Right lobe of liver (tissue), 6 donors: Measurements from ENCODE around the gene GRAMD2B. TPM values are rescaled to one million over a fixed set of nuclear protein-coding genes. Genes with fewer than 3 reads are reported as not detected.

Source experiments
- ATAC-seq, 4 donors: fragments of 200-7000 bp; cut with Tn5 transposase; one replicate each; pipeline ENCODE4 v1.9.1; 2020; ENCODE audit warnings: mild to moderate bottlenecking in 4 of 4, moderate library complexity in 4 of 4
- DNase-seq, 3 donors: peaks; one replicate each; pipeline ENCODE4 v3.0.0-alpha.2; 2020
- H3K27ac ChIP-seq, 3 donors: fragments of 200-600 bp; one replicate each; pipeline ENCODE4 v1.8.0; 2022
- H3K27me3 ChIP-seq, 2 donors: fragments of 200-600 bp; one replicate each; pipeline ENCODE4 v1.8.0; 2022
- H3K36me3 ChIP-seq, 4 donors: fragments of 200-600 bp; sonication (generic) in 1 of 4; one replicate each; pipeline versions ENCODE4 v1.5.1 to v1.8.0; 2017 to 2022; ENCODE audit warnings: control low read depth in 1 of 4
- H3K4me1 ChIP-seq, 4 donors: fragments of 200-600 bp; sonication (generic) in 1 of 4; one replicate each; pipeline versions ENCODE4 v1.5.1 to v1.8.0; 2017 to 2022; ENCODE audit warnings: control low read depth in 1 of 4
- H3K4me3 ChIP-seq, 3 donors: fragments of 200-600 bp; one replicate each; pipeline ENCODE4 v1.8.0; 2022
- H3K9me3 ChIP-seq, 4 donors: fragments of 200-600 bp; sonication (generic) in 1 of 4; one replicate each; pipeline versions ENCODE4 v1.5.1 to v1.8.0; 2017 to 2022; ENCODE audit warnings: control low read depth in 1 of 4
- CTCF ChIP-seq, 4 donors: fragments of 200-600 bp in 3 of 4; fragments of 450-650 bp in 1 of 4; IDR thresholded peaks; one replicate each; pipeline versions ENCODE4 v1.5.1 to v1.8.0; 2016 to 2022; ENCODE audit warnings: antibody characterized with exemption in 4 of 4, mild to moderate bottlenecking in 2 of 4
- POLR2A ChIP-seq: fragments of 450-650 bp; IDR thresholded peaks from one replicate; pipeline ENCODE4 v1.6.1; 2017; ENCODE audit warnings: antibody characterized with exemption, mild to moderate bottlenecking
- WGBS: methylation state at CpG from one replicate; pipeline ENCODE4 v1.1.6; 2018; ENCODE audit warnings: low coverage, low lambda C conversion rate; ENCODE audit not compliant: insufficient coverage; ENCODE audit errors: missing lambda C conversion rate; 5-methylcytosine and 5-hydroxymethylcytosine counted together
- intact Hi-C, 2 donors: fragments of 100-400 bp; cut with DNase I; formaldehyde crosslinking; loops; one replicate each; pipeline versions ENCODE4 v1.11.2 to v1.14.1; 2022
- total RNA-seq, 6 experiments: library from RNA; depleted of rRNA in 2 of 6; stranded (reverse); fragments of >200 nt in 2 of 6; fragmentation: NEBNext Ultra II Directional in 3 of 6; extraction: Animal tissue kit (Norgen Biotek cat#: 25700) in 3 of 6; gene quantifications; one replicate each; pipeline versions ENCODE4 v1.1.0 to v1.2.4, GENCODE V29; 2016 to 2023
- donor health status: DM: no; HTN: yes; CAD: no.
- donor health status: DM: no; HTN: no; CAD: no.
- donor health status: DM: no; HTN: no; CAD: no.
- donor health status: DM: no; HTN: yes; CAD: no.
- donor health status: DM: no; HTN: yes; CAD: no.

GRAMD2B gene
- total RNA-seq, 6 experiments from 2014 or later = 9.9 to 26.4 (median 18.3) TPM

- TF ChIP-seq CTCF (IDR thresholded peaks at IDR 0.05) (no peak), POLR2A (no peak)
- intact Hi-C loops = no loop called here
- ATAC-seq (peak; percentile 78 to 90 (median 85)), DNase-seq (peak; percentile 42 to 66 (median 65))
- Histone ChIP-seq H3K4me3 (no peak overlapping the region), H3K27ac (peak overlapping the region in 1 of 3 donors; percentile 9), H3K4me1 (no peaks in the 10 kb centered on the region), H3K36me3 (no peaks in the 10 kb centered on the region), H3K27me3 (no peaks in the 10 kb centered on the region), H3K9me3 (no peaks in the 10 kb centered on the region)
- WGBS = 39% methylated on average over 5 of the region's 5 CpGs
Observed at GRCh38 chr5:126525630-126526245, 102.5 kb downstream of the GRAMD2B start.

DNA sequence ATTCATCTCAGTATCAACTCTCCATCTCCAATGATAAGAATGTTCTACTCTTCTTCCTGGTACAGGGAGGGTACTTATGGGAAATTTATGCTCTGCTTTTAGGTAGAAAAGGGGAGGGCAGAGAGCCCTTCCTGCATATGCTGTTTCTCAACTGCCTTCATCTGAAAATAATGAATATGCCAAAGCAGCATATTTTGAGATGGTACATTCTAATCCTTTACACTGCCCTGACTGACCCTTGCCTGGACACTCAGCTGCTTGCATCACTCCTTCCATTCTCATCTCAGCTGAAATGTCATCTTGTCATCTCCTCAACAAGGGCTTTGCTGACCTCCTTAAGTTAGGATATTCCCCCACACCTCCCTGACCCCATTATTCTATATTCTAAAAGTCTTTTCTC, 103.3 kb downstream of the GRAMD2B start:
- H3K4me3 ChIP-seq = no peak overlapping the region
- H3K27me3 ChIP-seq = no peaks in the 10 kb centered on the region
- intact Hi-C loops = no loop called here
- TF ChIP-seq POLR2A (no peak), CTCF (IDR thresholded peaks at IDR 0.05) (no peak)
- no peaks in the 10 kb centered on the region for H3K9me3 ChIP-seq
- ATAC-seq (peak in 1 of 4 donors; percentile 21), DNase-seq (no peak)
- H3K36me3 ChIP-seq = no peaks in the 10 kb centered on the region
- H3K4me1 ChIP-seq = no peaks in the 10 kb centered on the region
- H3K27ac ChIP-seq = no peak overlapping the region

DNA sequence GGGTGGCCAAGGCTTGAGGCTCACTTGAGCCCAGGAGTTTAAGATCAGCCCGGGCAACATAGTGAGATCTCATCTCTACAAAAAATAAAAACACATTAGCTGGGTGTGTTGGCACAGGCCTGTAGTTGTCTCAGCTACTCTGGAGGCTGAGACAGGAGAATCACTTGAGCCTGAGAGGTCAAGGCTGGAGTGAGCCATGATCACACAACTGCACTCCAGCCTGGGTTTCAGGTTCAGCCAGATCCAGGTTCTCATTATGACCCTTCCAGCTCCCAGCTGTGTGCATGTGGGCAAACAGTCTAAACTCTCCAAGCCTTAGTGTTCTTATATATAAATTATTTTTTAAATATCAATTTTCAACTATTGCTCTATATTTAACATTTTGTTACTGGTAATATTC, 103.9 kb downstream of the GRAMD2B start:
- intact Hi-C loops = no loop called here
- WGBS = 82% methylated on average over 1 of the region's 1 CpG
- no peak for TF ChIP-seq POLR2A

GRCh38 chr5:126527892-126528291, 104.7 kb downstream of the GRAMD2B start:
- H3K9me3 ChIP-seq = no peaks in the 10 kb centered on the region
- ATAC-seq = no peak
- H3K27me3 ChIP-seq = no peaks in the 10 kb centered on the region
- no peak for TF ChIP-seq CTCF (IDR thresholded peaks at IDR 0.05)
- H3K4me1 ChIP-seq = no peaks in the 10 kb centered on the region
- intact Hi-C loops = no loop called here
- no peaks in the 10 kb centered on the region for H3K36me3 ChIP-seq
- no peak overlapping the region for H3K4me3 ChIP-seq
- no peak overlapping the region for H3K27ac ChIP-seq
- DNase-seq = no peak

More for the DNA sequence above, 103.9 kb downstream of the GRAMD2B start:
- Histone ChIP-seq H3K4me3 (no peak overlapping the region), H3K4me1 (no peaks in the 10 kb centered on the region), H3K36me3 (no peaks in the 10 kb centered on the region), H3K27ac (no peak overlapping the region), H3K27me3 (no peaks in the 10 kb centered on the region), H3K9me3 (no peaks in the 10 kb centered on the region)
- ATAC-seq (no peak), DNase-seq (no peak)

- H3K4me1 ChIP-seq = no peaks in the 10 kb centered on the region
- H3K9me3 ChIP-seq = no peaks in the 10 kb centered on the region
- H3K27me3 ChIP-seq = no peaks in the 10 kb centered on the region
- ATAC-seq = no peak
- H3K4me3 ChIP-seq = no peak overlapping the region
- no peak overlapping the region for H3K27ac ChIP-seq
- DNase-seq = no peak
- intact Hi-C loops = loop anchor here in 1 of 2 donors (10.0 kb wide), 1 partner anchor 187 kb away; no protein-coding TSS in a partner anchor
- TF ChIP-seq CTCF (IDR thresholded peaks at IDR 0.05) (no peak), POLR2A (no peak)
- 69% methylated on average over 4 of the region's 4 CpGs for WGBS
- no peaks in the 10 kb centered on the region for H3K36me3 ChIP-seq
Observed at GRCh38 chr5:126531543-126532120, 108.4 kb downstream of the GRAMD2B start.
